GM19240 (cell line): ENCODE results near the gene RFX1.
"Not testable (repeated sequence)": the region's sequence is repeated elsewhere in the genome, so short reads cannot be mapped to it uniquely, and the experiment has no call there.

ENCODE experiments used
- DNase-seq: peaks from one replicate; pipeline ENCODE4 v3.0.0; 2011; ENCODE audit warnings: low spot score; ENCODE audit not compliant: insufficient read length

Gene RFX1

GRCh38 chr19:13979686-13980085 lies 26.4 kb downstream of the RFX1 start:
- no peak for DNase-seq

GRCh38 chr19:13979244-13979615 lies 26.9 kb downstream of the RFX1 start:
- no peak for DNase-seq

GRCh38 chr19:13978351-13979243 lies 27.5 kb downstream of the RFX1 start:
- DNase-seq: no peak

GRCh38 chr19:13977803-13978202 lies 28.3 kb downstream of the RFX1 start:
- no peak for DNase-seq

GRCh38 chr19:13976446-13976845 lies 29.7 kb downstream of the RFX1 start:
- DNase-seq: no peak

- DNase-seq: no peak
Observed at GRCh38 chr19:13975870-13976269, 30.2 kb downstream of the RFX1 start.

- DNase-seq: no peak
Observed at GRCh38 chr19:13974073-13974472, 32.0 kb downstream of the RFX1 start.

GRCh38 chr19:13973479-13973878 lies 32.6 kb downstream of the RFX1 start:
- DNase-seq: not testable (repeated sequence)

GRCh38 chr19:13972368-13973155 lies 33.6 kb downstream of the RFX1 start:
- DNase-seq: no peak

- not testable (repeated sequence) for DNase-seq
Observed at GRCh38 chr19:13971868-13972267, 34.3 kb downstream of the RFX1 start.

- DNase-seq: no peak
Observed at GRCh38 chr19:13969897-13970296, 36.2 kb downstream of the RFX1 start.

GRCh38 chr19:13968999-13969398 lies 37.1 kb downstream of the RFX1 start:
- no peak for DNase-seq

- no peak for DNase-seq
Observed at GRCh38 chr19:13968383-13968935, 37.7 kb downstream of the RFX1 start.

GRCh38 chr19:13967206-13967605 lies 38.9 kb downstream of the RFX1 start:
- DNase-seq: not testable (repeated sequence)

GRCh38 chr19:13966684-13967128 lies 39.4 kb downstream of the RFX1 start:
- DNase-seq: no peak

GRCh38 chr19:13965926-13966683 lies 40.0 kb downstream of the RFX1 start:
- no peak for DNase-seq

- DNase-seq: no peak
Observed at GRCh38 chr19:13965377-13965896, 40.7 kb downstream of the RFX1 start.

- DNase-seq: no peak
Observed at GRCh38 chr19:13964776-13965175, 41.3 kb downstream of the RFX1 start.

- no peak for DNase-seq
Observed at GRCh38 chr19:13963603-13964105, 42.5 kb downstream of the RFX1 start.

GRCh38 chr19:13962699-13963602 lies 43.2 kb downstream of the RFX1 start:
- DNase-seq: no peak
